ENCODE results near the gene MYOF.

MYOF gene

DNA sequence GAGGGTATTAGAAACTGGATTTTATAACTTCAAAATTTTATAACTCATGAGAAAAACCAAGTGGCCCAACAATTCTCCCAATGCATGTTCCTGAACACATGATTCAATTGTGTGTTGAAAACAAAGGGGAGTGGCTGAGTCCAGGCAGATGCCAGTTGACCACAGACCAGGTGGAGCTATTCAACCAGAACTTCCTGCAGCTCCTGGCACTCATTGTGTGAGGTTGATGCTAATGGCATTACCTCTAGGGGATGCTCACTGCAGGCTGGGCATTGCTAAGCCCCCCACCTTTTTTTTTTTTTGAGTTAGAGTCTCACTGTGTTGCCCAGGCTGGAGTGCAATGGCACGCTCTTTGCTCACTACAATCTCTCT is 20.3 kb downstream of the MYOF start:
- in situ Hi-C loops (cut with HindIII; ENCODE audit: low pct_unique_long_range_greater_than_20kb, low sequenced_read_pairs): no loop called here
- TF ChIP-seq JUND (IDR thresholded peaks at IDR 0.05; ENCODE audit: low read depth): no peak
- DNase-seq (ENCODE audit: low read depth in 1 of 2, low spot score in 1 of 2): peak in 1 of 2 experiments; percentile 88

DNA sequence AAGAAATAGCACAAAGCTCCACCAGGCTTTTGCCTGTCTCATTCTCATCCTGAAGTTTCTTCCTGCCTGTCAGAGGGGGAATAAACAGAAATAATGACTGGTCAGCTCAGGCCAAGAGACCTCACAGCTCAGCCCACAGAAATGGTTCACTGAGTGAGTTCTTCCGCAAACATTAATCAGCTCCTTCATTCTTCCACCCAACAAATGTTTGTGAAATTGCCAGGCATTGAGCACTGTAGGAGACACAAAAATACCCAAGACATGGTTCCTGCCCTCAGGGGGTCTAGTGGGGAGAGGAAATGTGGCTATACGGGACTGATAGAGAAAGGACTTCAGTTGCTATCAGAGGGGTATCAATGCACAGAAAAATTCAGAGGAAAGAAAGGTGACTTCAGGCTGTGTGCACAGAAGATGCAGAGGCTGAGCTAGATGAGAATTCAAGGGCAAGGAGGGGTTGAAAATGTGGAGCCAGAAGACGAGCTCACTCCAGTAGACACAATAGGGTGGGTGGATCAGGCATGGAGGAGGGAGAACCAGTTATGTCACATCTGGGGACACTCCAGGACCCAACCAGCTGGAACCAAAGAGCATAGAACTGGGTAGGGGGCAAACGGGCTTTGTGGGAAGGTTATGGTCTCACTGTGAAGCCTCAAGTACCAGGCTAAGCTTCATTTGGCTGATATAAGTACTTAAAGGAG is 20.9 kb downstream of the MYOF start:
- DNase-seq (ENCODE audit: low read depth in 1 of 2, low spot score in 1 of 2): no peak
- in situ Hi-C loops (cut with HindIII; ENCODE audit: low pct_unique_long_range_greater_than_20kb, low sequenced_read_pairs): no loop called here
- TF ChIP-seq JUND (IDR thresholded peaks at IDR 0.05; ENCODE audit: low read depth): no peak

GRCh38 chr10:93459466-93459865 is 22.7 kb downstream of the MYOF start:
- TF ChIP-seq JUND (IDR thresholded peaks at IDR 0.05; ENCODE audit: low read depth): no peak
- in situ Hi-C loops (cut with HindIII; ENCODE audit: low pct_unique_long_range_greater_than_20kb, low sequenced_read_pairs): no loop called here
- DNase-seq (ENCODE audit: low read depth in 1 of 2, low spot score in 1 of 2): no peak

GRCh38 chr10:93458821-93459257 is 23.3 kb downstream of the MYOF start:
- in situ Hi-C loops (cut with HindIII; ENCODE audit: low pct_unique_long_range_greater_than_20kb, low sequenced_read_pairs): no loop called here
- peak in 1 of 2 experiments; percentile 94 for DNase-seq (ENCODE audit: low read depth in 1 of 2, low spot score in 1 of 2)
- peak; percentile 65; the same call in 1 of the 2 replicates for TF ChIP-seq JUND (IDR thresholded peaks at IDR 0.05; ENCODE audit: low read depth)

GRCh38 chr10:93457511-93457910 is 24.6 kb downstream of the MYOF start:
- no peak for DNase-seq (ENCODE audit: low read depth in 1 of 2, low spot score in 1 of 2)
- TF ChIP-seq JUND (IDR thresholded peaks at IDR 0.05; ENCODE audit: low read depth): no peak
- in situ Hi-C loops (cut with HindIII; ENCODE audit: low pct_unique_long_range_greater_than_20kb, low sequenced_read_pairs): no loop called here

- no peak for DNase-seq (ENCODE audit: low read depth in 1 of 2, low spot score in 1 of 2)
- TF ChIP-seq JUND (IDR thresholded peaks at IDR 0.05; ENCODE audit: low read depth): no peak
- in situ Hi-C loops (cut with HindIII; ENCODE audit: low pct_unique_long_range_greater_than_20kb, low sequenced_read_pairs): no loop called here
Observed at GRCh38 chr10:93456480-93456879, 25.7 kb downstream of the MYOF start.

GRCh38 chr10:93454736-93455135 is 27.4 kb downstream of the MYOF start:
- no peak for DNase-seq (ENCODE audit: low read depth in 1 of 2, low spot score in 1 of 2)
- TF ChIP-seq JUND (IDR thresholded peaks at IDR 0.05; ENCODE audit: low read depth): no peak
- in situ Hi-C loops (cut with HindIII; ENCODE audit: low pct_unique_long_range_greater_than_20kb, low sequenced_read_pairs): no loop called here

GRCh38 chr10:93454146-93454545 is 28.0 kb downstream of the MYOF start:
- in situ Hi-C loops (cut with HindIII; ENCODE audit: low pct_unique_long_range_greater_than_20kb, low sequenced_read_pairs): no loop called here
- no peak for DNase-seq (ENCODE audit: low read depth in 1 of 2, low spot score in 1 of 2)
- no peak for TF ChIP-seq JUND (IDR thresholded peaks at IDR 0.05; ENCODE audit: low read depth)

- no peak for TF ChIP-seq JUND (IDR thresholded peaks at IDR 0.05; ENCODE audit: low read depth)
- no peak for DNase-seq (ENCODE audit: low read depth in 1 of 2, low spot score in 1 of 2)
- in situ Hi-C loops (cut with HindIII; ENCODE audit: low pct_unique_long_range_greater_than_20kb, low sequenced_read_pairs): no loop called here
Observed at GRCh38 chr10:93452143-93452542, 30.0 kb downstream of the MYOF start.

GRCh38 chr10:93451244-93451947 is 30.7 kb downstream of the MYOF start:
- TF ChIP-seq JUND (IDR thresholded peaks at IDR 0.05; ENCODE audit: low read depth): no peak
- in situ Hi-C loops (cut with HindIII; ENCODE audit: low pct_unique_long_range_greater_than_20kb, low sequenced_read_pairs): no loop called here
- DNase-seq (ENCODE audit: low read depth in 1 of 2, low spot score in 1 of 2): no peak

DNA sequence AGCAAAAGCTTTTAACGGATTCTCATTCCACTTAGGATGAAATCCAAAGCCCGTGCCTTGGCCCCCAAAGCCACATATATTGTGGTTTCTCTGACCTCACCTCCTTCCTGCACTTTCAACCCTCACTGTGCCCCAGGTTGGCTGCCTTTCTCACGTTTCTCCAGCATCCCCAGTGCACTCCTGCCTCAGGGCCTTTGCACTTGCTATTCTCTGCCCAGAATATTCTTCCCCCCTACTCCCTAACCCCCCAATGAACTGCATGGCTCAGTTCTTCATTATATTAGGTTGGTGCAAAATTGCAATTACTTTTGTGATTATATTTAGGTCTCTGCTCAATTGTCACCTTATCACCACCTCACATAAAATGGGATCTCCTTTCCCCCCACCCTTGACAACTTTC is 34.2 kb downstream of the MYOF start:
- TF ChIP-seq JUND (IDR thresholded peaks at IDR 0.05; ENCODE audit: low read depth): no peak
- in situ Hi-C loops (cut with HindIII; ENCODE audit: low pct_unique_long_range_greater_than_20kb, low sequenced_read_pairs): no loop called here
- DNase-seq (ENCODE audit: low read depth in 1 of 2, low spot score in 1 of 2): no peak

- DNase-seq (ENCODE audit: low read depth in 1 of 2, low spot score in 1 of 2): no peak
- in situ Hi-C loops (cut with HindIII; ENCODE audit: low pct_unique_long_range_greater_than_20kb, low sequenced_read_pairs): no loop called here
- no peak for TF ChIP-seq JUND (IDR thresholded peaks at IDR 0.05; ENCODE audit: low read depth)
Observed at GRCh38 chr10:93447019-93447418, 35.1 kb downstream of the MYOF start.

DNA sequence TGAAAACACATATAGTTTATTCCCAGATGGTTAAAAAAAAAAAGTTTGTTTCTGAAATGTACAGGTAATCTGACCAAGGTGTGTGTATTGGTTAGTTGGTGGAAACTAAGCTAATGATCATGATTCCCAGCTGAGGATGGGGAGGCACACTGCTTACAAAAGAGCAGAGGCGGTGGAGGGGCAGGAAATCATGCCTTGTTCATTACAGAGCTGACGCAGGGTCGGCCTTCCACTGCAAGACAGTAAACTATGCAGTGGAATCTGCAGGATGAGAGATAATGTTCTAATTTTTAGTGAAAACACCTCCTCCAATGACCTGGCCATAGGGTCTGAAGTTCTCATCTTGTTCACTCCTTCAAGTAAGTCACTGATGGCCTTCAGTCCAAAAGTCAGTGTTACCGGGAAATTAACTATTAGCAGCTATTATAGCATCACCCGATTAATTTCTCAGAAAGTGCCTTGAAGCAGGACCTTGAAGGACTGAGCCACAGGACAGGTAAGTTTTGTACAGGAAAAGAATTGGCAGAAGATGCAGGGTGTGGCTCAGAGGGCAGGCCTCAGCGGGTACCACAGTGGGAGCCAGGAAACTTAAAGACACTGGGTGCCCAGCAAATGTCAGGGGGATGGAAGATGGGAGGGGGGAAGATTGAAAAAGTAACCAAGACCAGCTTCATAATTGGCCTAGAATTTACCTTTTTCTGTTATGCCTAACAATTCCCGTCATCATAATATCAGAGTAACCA is 36.0 kb downstream of the MYOF start:
- in situ Hi-C loops (cut with HindIII; ENCODE audit: low pct_unique_long_range_greater_than_20kb, low sequenced_read_pairs): no loop called here
- TF ChIP-seq JUND (IDR thresholded peaks at IDR 0.05; ENCODE audit: low read depth): no peak
- DNase-seq (ENCODE audit: low read depth in 1 of 2, low spot score in 1 of 2): no peak
